Memory B cell (primary cell): ENCODE data around the gene PARP12.
A peak's percentile ranks its signal among the peaks of the same experiment; 100 is the strongest.
"Not testable (repeated sequence)": the region's sequence is repeated elsewhere in the genome, so short reads cannot be mapped to it uniquely, and the experiment has no call there.

Experiments used
- ATAC-seq: fragments of 150-1000 bp; cut with Tn5 transposase; 2 replicates; pipeline ENCODE4 v1.10.0; 2021; ENCODE audit warnings: low read depth, mild to moderate bottlenecking, moderate library complexity
- DNase-seq, 2 donors: peaks; one replicate each; pipeline ENCODE4 v3.0.0; 2022; ENCODE audit warnings: low spot score in 2 of 2
- H3K27ac Mint-ChIP-seq: one replicate; pipeline ENCODE4 v1.8.0; 2022; ENCODE audit warnings: mild to moderate bottlenecking, moderate library complexity, mixed read lengths
- H3K27me3 Mint-ChIP-seq: one replicate; pipeline ENCODE4 v1.8.0; 2022; ENCODE audit warnings: mixed read lengths
- H3K36me3 Mint-ChIP-seq: one replicate; pipeline ENCODE4 v1.8.0; 2022; ENCODE audit warnings: mild to moderate bottlenecking, mixed read lengths
- H3K4me1 Mint-ChIP-seq: one replicate; pipeline ENCODE4 v1.8.0; 2022; ENCODE audit warnings: mixed read lengths
- H3K4me3 Mint-ChIP-seq: one replicate; pipeline ENCODE4 v1.8.0; 2022; ENCODE audit warnings: mild to moderate bottlenecking, moderate library complexity, mixed read lengths
- H3K9me3 Mint-ChIP-seq: one replicate; pipeline ENCODE4 v1.8.0; 2022; ENCODE audit warnings: mixed read lengths

Gene PARP12, protein sequence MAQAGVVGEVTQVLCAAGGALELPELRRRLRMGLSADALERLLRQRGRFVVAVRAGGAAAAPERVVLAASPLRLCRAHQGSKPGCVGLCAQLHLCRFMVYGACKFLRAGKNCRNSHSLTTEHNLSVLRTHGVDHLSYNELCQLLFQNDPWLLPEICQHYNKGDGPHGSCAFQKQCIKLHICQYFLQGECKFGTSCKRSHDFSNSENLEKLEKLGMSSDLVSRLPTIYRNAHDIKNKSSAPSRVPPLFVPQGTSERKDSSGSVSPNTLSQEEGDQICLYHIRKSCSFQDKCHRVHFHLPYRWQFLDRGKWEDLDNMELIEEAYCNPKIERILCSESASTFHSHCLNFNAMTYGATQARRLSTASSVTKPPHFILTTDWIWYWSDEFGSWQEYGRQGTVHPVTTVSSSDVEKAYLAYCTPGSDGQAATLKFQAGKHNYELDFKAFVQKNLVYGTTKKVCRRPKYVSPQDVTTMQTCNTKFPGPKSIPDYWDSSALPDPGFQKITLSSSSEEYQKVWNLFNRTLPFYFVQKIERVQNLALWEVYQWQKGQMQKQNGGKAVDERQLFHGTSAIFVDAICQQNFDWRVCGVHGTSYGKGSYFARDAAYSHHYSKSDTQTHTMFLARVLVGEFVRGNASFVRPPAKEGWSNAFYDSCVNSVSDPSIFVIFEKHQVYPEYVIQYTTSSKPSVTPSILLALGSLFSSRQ

DNA sequence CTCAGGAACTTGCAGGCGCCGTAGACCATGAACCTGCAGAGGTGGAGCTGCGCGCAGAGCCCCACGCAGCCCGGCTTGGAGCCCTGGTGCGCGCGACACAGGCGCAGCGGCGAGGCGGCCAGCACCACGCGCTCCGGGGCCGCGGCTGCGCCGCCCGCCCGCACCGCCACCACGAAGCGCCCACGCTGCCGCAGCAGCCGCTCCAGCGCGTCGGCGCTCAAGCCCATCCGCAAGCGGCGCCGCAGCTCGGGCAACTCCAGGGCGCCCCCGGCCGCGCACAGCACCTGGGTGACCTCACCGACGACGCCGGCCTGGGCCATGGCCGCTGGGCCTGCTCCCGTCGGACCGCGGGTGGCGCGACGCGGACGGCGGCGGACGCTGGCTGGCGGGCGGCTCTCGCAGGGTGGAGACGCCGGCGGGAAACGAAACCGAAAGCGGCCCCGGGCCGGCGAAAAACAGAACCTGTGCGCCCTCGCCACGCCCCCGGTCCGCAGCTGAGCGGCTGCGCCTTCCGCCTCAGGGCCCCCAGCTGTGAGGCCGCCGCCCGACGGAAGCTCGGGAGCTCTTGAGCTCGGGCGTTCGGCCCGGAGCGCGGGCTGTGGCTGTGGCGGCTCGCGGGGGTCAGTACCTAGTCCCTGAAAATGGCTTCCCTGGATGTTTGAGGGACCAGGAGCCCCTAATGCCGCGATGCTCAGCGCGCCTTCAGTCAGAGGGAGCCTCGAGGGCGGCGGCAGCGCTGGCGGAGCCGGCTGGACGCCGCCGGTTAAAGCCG is at the start of gene PARP12:
PARP12 (minus strand) TSS at position 424 of the 772 bp plus-strand sequence; CDS start at position 320, 104 bp downstream.
- Mint-ChIP-seq H3K4me3 (peak within 1 kb of the TSS; percentile 98), H3K27me3 (no peaks in the 10 kb centered on the region), H3K27ac (peak within 1 kb of the TSS; percentile 95), H3K9me3 (peaks cover 14% of the 10 kb centered on the region), H3K4me1 (peaks cover 29% of the 10 kb centered on the region), H3K36me3 (peaks cover 20% of the 10 kb centered on the region)
- DNase-seq = peak; percentile 81 to 90
- ATAC-seq = peak; percentile 85

DNA sequence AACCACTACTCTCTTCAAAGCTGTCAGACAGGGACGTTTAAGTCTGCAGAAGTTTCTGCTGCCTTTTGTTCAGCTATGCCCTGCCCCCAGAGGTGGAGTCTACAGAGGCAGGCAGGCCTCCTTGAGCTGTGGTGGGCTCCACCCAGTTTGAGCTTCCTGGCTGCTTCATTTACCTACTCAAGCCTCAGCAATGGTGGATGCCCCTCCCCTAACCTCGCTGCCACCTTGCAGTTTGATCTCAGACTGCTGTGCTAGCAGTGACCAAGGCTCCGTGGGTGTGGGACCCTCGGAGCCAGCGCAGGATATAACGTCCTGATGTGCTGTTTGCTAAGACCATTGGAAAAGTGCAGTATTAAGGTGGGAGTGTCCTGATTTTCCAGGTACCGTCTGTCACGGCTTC is 46.0 kb upstream of the PARP12 start:
- H3K27me3 Mint-ChIP-seq, H3K9me3 Mint-ChIP-seq, H3K4me3 Mint-ChIP-seq, H3K27ac Mint-ChIP-seq, ATAC-seq, DNase-seq, H3K4me1 Mint-ChIP-seq: not testable (repeated sequence)
- H3K36me3 Mint-ChIP-seq = peaks cover 49% of the 10 kb centered on the region

DNA sequence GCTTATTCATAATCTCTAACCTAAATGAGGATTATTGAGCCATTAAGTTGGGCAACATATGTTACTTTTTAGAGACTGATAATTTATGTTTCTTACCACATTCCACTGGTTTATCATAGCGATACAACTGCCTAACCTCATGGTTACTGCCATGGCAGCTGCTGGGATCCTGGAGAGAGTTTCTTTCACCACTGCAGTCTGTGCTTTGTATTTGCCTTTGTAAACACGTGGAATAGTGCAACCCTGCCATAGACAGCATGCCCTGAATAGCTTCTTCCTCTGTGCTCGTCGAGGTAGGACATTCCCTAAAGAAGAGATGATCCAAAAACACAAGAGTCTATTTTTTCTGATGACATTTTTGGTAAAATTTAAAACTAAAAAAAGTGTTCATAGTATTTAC is 33.7 kb upstream of the PARP12 start:
- DNase-seq = no peak
- Mint-ChIP-seq H3K9me3 (no peaks in the 10 kb centered on the region), H3K4me3 (no peak overlapping the region), H3K27ac (peak overlapping the region; percentile 77), H3K4me1 (no peaks in the 10 kb centered on the region), H3K36me3 (peaks cover 52% of the 10 kb centered on the region), H3K27me3 (no peaks in the 10 kb centered on the region)
- ATAC-seq = no peak

DNA sequence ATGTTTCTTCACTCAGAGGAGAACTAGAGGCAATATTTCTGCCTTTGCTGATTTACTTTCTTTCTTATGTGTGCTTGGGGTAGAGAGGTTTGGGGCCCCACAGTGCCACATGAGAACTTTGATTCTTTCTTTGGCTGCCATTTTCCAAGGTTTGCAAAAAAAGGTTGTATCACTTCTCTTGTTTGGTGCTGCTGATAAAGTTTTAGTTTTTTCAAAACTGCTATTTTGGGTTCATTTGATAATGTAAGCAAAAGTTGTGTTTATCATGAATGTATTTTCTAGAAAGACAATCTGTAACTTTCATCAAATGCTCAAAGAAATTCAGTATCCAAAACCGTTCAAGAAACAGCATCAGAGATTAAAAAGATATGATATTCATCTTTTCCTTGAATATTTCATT is 30.6 kb upstream of the PARP12 start:
- Mint-ChIP-seq H3K4me1 (no peaks in the 10 kb centered on the region), H3K27ac (peak overlapping the region; percentile 48)
- ATAC-seq = no peak

DNA sequence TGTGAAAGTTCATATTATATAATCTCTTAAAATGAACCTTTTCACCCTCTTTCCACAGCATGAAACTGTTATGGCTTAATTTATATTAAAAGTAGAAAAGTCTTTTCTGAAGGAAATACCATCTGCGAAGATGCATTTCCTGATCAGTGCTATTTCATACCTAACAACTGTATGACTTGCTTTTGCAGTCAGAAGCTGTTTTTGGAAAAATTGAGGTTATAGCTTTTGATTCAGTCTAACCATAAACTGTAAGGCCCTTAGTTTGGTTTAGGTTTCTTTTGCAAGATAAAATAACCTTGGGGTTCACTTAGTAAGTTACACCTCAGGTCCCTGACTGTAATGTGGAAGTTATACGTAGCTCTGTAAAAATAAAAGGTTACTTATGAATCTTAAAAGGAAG is 22.7 kb upstream of the PARP12 start:
- H3K9me3 Mint-ChIP-seq = no peaks in the 10 kb centered on the region
- DNase-seq = no peak
- no peak for ATAC-seq
- H3K4me1 Mint-ChIP-seq = peaks cover 21% of the 10 kb centered on the region
- no peak overlapping the region for H3K4me3 Mint-ChIP-seq
- peak overlapping the region; percentile 79 for H3K27ac Mint-ChIP-seq
- H3K36me3 Mint-ChIP-seq = peaks cover 2% of the 10 kb centered on the region
- no peaks in the 10 kb centered on the region for H3K27me3 Mint-ChIP-seq

More for the DNA sequence above, 30.6 kb upstream of the PARP12 start:
- H3K27me3 Mint-ChIP-seq = no peaks in the 10 kb centered on the region
- H3K9me3 Mint-ChIP-seq = no peaks in the 10 kb centered on the region
- H3K4me3 Mint-ChIP-seq = no peak overlapping the region
- no peak for DNase-seq
- H3K36me3 Mint-ChIP-seq = peaks cover 46% of the 10 kb centered on the region

DNA sequence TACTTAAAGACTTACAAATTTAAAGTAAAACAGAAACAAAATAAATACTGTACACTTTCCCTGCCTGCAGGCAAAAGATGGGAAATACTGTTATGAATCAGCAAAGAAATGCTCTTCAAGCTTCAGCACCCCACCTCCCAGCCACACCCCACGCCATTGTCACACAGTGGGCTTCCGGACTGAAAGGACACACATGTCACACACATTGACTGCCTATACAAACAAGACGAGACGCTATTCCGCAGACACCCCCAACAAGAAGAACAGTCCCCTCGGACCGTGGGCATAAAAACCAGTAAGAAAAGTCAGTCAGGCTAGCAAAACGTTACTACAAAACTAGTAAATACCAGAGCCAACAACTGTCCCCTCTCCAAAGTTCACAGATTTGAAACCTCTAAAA is 22.2 kb upstream of the PARP12 start:
- no peaks in the 10 kb centered on the region for H3K27me3 Mint-ChIP-seq
- H3K36me3 Mint-ChIP-seq = no peaks in the 10 kb centered on the region
- ATAC-seq (peak; percentile 94), DNase-seq (peak in 1 of 2 donors; percentile 16)
- peaks cover 21% of the 10 kb centered on the region for H3K4me1 Mint-ChIP-seq
- no peaks in the 10 kb centered on the region for H3K9me3 Mint-ChIP-seq
- H3K4me3 Mint-ChIP-seq = peak overlapping the region; percentile 38
- H3K27ac Mint-ChIP-seq = peak overlapping the region; percentile 79

- H3K4me3 Mint-ChIP-seq = peak overlapping the region; percentile 28
Measured at GRCh38 chr7:140084142-140084655, 21.4 kb upstream of the PARP12 start.

GRCh38 chr7:140082770-140083169 is 20.0 kb upstream of the PARP12 start:
- no peak overlapping the region for H3K4me3 Mint-ChIP-seq
- H3K9me3 Mint-ChIP-seq = no peaks in the 10 kb centered on the region
- no peaks in the 10 kb centered on the region for H3K36me3 Mint-ChIP-seq
- ATAC-seq = no peak
- H3K4me1 Mint-ChIP-seq = peaks cover 24% of the 10 kb centered on the region
- no peaks in the 10 kb centered on the region for H3K27me3 Mint-ChIP-seq
- no peak for DNase-seq
- H3K27ac Mint-ChIP-seq = peak overlapping the region; percentile 82

More at GRCh38 chr7:140084142-140084655, 21.4 kb upstream of the PARP12 start:
- ATAC-seq = no peak
- no peak for DNase-seq
- Mint-ChIP-seq H3K4me1 (peaks cover 21% of the 10 kb centered on the region), H3K36me3 (no peaks in the 10 kb centered on the region), H3K27me3 (no peaks in the 10 kb centered on the region), H3K27ac (peak overlapping the region; percentile 76), H3K9me3 (no peaks in the 10 kb centered on the region)

GRCh38 chr7:140081774-140082425 is 19.1 kb upstream of the PARP12 start:
- Mint-ChIP-seq H3K27ac (no peak overlapping the region), H3K4me3 (no peak overlapping the region), H3K36me3 (no peaks in the 10 kb centered on the region), H3K27me3 (no peaks in the 10 kb centered on the region), H3K9me3 (no peaks in the 10 kb centered on the region), H3K4me1 (peaks cover 20% of the 10 kb centered on the region)
- DNase-seq = no peak
- no peak for ATAC-seq

DNA sequence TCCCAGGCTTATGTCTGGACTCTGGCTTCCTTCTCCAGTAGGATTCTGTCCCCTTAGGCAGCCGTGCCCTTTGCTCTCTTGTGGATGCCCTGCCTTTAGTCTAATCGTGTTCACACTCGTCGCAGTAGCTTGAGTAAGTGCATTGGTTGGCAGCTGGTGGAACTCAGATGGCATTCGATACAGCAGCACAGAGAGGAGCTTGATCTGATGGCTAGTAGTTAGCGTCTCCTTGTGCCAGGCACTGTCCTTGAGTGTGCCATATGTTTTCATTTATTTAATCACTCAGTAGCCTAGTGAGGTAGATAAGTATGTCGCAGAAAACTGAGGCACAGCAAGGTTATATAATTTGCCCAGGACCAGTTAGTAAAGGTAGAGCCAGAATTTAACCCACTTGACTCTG is 18.2 kb upstream of the PARP12 start:
- no peaks in the 10 kb centered on the region for H3K27me3 Mint-ChIP-seq
- peaks cover 16% of the 10 kb centered on the region for H3K4me1 Mint-ChIP-seq
- no peak overlapping the region for H3K4me3 Mint-ChIP-seq
- no peak for ATAC-seq
- no peaks in the 10 kb centered on the region for H3K36me3 Mint-ChIP-seq
- H3K27ac Mint-ChIP-seq = peak overlapping the region; percentile 45
- DNase-seq = no peak
- H3K9me3 Mint-ChIP-seq = no peaks in the 10 kb centered on the region

DNA sequence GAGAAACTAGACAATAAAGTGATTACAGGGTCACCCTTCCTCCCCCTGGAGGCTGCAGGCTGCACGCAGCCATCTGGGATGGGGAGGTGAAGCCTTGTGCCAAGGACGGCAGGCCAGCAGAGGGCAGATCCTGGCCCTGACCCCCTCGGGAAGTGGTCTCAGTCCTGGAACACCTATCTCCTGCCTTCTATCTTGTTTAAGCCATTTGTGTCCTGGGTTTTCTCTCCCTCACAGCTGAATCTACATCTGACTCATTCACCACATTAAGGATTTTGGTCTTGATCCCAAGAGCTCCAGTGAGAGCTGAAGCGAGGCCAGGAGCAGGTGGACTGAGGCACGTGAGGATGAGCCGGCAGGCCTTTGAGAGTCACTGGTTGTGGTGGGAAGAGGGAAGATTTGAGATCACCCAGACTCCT is 16.4 kb upstream of the PARP12 start:
- H3K27me3 Mint-ChIP-seq = peaks cover 3% of the 10 kb centered on the region
- no peak for DNase-seq
- no peaks in the 10 kb centered on the region for H3K36me3 Mint-ChIP-seq
- H3K9me3 Mint-ChIP-seq = no peaks in the 10 kb centered on the region
- no peak overlapping the region for H3K27ac Mint-ChIP-seq
- peaks cover 12% of the 10 kb centered on the region for H3K4me1 Mint-ChIP-seq
- ATAC-seq = peak; percentile 28
- no peak overlapping the region for H3K4me3 Mint-ChIP-seq

DNA sequence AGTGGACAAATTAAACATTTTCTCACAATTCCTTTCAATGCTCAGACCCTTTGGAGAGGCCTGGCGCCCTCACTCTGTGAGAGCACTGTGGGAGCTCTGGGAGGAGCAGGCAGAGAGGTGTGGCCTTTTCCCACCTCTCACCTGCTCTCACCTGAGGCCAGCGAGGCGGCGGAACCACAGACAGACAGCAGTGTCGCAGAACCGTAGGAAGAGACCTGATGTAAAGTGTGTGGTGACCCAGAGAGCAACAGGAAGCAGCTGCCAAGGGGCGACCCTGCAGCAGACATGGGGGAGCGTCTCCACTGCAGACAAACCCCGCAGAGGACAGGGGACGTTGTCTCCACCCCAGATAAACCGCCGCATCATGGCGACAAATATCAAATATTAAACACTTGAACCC is 15.6 kb upstream of the PARP12 start:
- DNase-seq (no peak), ATAC-seq (peak; percentile 88)
- peaks cover 5% of the 10 kb centered on the region for H3K27me3 Mint-ChIP-seq
- H3K9me3 Mint-ChIP-seq = no peaks in the 10 kb centered on the region
- peak overlapping the region; percentile 64 for H3K27ac Mint-ChIP-seq
- peaks cover 9% of the 10 kb centered on the region for H3K4me1 Mint-ChIP-seq
- no peaks in the 10 kb centered on the region for H3K36me3 Mint-ChIP-seq
- peak overlapping the region; percentile 72 for H3K4me3 Mint-ChIP-seq

- no peak overlapping the region for H3K27ac Mint-ChIP-seq
- peaks cover 2% of the 10 kb centered on the region for H3K36me3 Mint-ChIP-seq
- ATAC-seq (no peak), DNase-seq (no peak)
- peaks cover 9% of the 10 kb centered on the region for H3K4me1 Mint-ChIP-seq
- no peak overlapping the region for H3K4me3 Mint-ChIP-seq
- peaks cover 5% of the 10 kb centered on the region for H3K27me3 Mint-ChIP-seq
- peaks cover 2% of the 10 kb centered on the region for H3K9me3 Mint-ChIP-seq
Measured at GRCh38 chr7:140074780-140075179, 12.0 kb upstream of the PARP12 start.
